CD4-positive, alpha-beta T cell treated with Interleukin-4 for 1 hour (primary cell): ENCODE measurements around the gene TMEM176B.
"Not testable (repeated sequence)": the region's sequence is repeated elsewhere in the genome, so short reads cannot be mapped to it uniquely, and the experiment has no call there.

Experiments used
- DNase-seq, 2 donors: peaks; one replicate each; pipeline ENCODE4 v3.0.0-alpha.2; 2020 to 2022

TMEM176B gene

DNA sequence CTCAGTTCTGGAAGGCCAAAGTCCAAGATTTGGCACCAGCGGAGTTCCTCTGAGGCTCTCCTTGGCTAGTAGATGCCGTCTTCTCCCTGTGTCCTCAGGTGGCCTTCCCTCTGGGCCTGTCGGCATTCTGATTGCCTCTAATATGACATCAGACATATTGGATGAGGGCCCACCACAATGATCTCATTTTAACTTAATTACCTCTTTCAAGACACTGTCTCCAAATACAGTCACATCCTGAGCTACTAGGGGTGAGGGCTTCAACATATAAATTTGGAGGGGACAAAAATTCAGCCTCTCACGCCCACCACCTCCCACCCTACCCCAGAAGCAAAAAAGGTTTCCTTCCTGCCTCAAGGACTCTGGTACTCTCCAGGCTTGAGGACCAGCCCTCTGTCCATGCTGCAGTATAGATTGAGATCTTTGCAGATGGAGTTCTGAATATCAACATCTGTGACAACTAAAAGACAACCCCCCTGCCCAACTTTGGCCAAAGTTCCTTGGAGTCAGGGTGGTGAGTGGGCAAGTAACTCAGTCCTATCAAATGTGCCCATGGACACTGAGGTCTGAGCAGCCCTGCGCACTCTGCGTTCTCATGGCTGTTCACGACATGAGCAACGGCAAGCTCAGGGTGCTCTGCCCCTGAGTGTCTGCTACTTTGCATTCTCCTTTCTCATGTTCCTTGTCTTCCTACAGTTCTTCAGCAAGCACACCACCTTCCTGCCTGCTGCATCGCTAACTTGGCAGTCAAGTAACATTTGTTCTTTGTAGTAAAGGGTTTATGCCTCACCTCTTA, 11.5 kb downstream of the TMEM176B start:
- no peak for DNase-seq

GRCh38 chr7:150787321-150788281, 12.6 kb downstream of the TMEM176B start:
- peak; percentile 25 to 64 for DNase-seq

DNA sequence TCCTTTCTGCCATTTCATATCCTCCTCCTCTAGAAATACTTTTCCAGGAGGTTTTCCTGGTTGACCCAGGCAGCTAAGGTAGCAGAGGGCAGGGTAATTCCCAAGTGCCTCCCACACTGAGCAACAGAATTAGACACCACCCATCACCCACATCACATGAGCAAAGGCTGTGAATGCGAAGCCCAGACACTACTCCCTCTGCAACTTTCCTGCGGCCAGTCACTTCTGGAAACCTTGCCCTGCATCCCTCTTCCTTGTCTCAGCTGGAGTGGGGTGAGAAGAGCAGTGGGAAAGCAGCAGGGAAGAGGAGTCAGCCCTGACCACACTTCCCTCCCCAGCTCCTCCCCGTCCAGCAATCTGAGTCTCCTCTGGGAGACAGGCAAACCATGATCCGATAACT, 15.2 kb downstream of the TMEM176B start:
- DNase-seq, result no peak

- DNase-seq, result peak in 1 of 2 donors; percentile 46
Observed at GRCh38 chr7:150784120-150784736, 15.9 kb downstream of the TMEM176B start.

GRCh38 chr7:150781961-150782360, 18.2 kb downstream of the TMEM176B start:
- DNase-seq, result no peak

- peak in 1 of 2 donors; percentile 15 for DNase-seq
Observed at GRCh38 chr7:150781103-150781502, 19.1 kb downstream of the TMEM176B start.

- DNase-seq, result no peak
Observed at GRCh38 chr7:150780292-150780691, 19.9 kb downstream of the TMEM176B start.

GRCh38 chr7:150778738-150779301, 21.3 kb downstream of the TMEM176B start:
- DNase-seq, result peak; percentile 65 to 69

- DNase-seq, result no peak
Observed at GRCh38 chr7:150778014-150778737, 22.0 kb downstream of the TMEM176B start.

DNA sequence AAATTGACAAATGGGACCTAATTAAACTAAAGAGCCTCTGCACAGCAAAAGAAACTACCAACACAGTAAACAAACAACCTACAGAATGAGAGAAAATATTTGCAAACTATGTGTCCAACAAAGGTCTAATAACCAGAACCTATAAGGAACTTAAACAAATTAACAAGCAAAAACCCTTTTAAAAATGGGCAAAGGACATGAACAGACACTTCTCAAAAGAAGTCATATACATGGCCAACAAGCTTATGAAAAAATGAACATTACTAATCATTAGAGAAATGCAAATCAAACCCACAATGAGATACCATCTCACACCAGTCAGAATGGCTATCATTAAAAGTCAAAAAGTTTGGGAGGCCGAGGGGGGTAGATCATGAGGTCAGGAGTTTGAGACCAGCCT, 26.0 kb downstream of the TMEM176B start:
- DNase-seq, result not testable (repeated sequence)

DNA sequence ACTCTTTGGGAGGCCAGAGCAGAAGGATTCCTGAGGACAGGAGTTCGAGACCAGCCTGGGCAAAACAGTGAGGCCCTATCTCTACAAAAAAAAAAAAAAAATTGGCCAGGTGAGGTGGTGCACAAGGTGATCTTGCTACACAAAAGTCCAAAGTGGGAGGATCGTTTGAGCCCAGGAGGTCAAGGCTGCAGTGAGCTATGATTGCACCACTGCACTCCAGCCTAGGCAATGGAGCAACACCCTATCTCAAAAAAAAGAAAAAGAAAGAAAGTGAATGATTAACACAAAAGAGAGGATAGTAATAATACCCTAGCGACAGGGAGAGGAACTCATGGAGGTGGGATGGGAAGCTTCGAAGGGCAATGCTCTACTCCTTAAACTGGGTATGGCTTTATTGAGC, 30.4 kb downstream of the TMEM176B start:
- DNase-seq, result no peak

DNA sequence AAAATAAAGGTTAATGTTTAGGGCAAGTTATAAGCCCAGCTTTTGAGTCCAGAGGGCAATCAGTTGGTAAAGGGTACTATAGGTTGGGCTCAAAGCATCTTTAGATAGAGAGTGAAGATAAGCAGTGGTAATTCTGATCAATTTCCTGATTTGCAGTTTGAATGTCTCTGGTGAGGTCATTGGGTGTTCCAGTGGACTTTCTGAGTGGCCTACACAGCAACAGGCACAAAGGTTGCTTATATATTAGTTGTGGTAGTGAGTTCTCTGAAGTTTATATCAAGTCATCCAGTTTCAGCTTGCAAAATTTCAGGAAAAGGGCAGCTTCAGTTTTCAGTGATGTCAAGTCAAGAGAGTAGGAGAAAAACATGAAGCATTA, 33.8 kb downstream of the TMEM176B start:
- no peak for DNase-seq

DNA sequence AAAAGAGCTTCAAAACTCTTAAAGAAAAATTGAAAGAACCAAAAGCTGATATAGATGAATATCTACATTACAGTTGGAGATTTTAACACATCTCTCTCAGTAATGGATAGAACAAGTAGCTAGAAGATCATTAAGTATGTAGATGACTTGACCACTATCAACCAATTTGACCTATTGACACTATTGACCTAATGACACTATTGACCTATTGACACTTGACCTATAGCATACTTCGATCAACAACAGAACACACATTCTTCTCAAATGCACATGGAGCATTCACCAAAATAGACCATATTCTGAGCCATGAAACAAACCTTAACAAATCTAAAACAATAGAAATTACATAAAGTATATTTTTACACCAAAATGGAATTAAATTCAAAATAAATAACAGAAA, 40.7 kb downstream of the TMEM176B start:
- no peak for DNase-seq

DNA sequence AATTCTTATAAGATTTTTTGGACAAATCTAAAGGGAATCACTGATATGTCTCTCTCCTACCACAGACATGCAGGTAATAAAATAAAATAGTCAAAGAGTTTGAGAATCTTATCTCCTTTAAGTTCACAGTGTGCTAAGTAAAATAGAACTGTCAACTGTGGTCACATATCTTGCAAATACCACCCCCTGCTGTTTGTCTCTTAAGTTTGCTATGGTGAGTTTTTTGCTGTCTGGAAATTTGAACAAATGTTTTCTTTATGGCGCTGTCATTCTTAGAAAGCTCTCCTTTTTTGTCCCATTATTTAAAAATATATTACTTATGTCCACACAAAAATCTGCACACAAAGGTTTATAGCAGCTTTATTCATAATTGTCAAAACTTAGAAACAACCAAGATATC, 43.3 kb downstream of the TMEM176B start:
- peak in 1 of 2 donors; percentile 81 for DNase-seq

GRCh38 chr7:150756166-150756565, 44.0 kb downstream of the TMEM176B start:
- no peak for DNase-seq

DNA sequence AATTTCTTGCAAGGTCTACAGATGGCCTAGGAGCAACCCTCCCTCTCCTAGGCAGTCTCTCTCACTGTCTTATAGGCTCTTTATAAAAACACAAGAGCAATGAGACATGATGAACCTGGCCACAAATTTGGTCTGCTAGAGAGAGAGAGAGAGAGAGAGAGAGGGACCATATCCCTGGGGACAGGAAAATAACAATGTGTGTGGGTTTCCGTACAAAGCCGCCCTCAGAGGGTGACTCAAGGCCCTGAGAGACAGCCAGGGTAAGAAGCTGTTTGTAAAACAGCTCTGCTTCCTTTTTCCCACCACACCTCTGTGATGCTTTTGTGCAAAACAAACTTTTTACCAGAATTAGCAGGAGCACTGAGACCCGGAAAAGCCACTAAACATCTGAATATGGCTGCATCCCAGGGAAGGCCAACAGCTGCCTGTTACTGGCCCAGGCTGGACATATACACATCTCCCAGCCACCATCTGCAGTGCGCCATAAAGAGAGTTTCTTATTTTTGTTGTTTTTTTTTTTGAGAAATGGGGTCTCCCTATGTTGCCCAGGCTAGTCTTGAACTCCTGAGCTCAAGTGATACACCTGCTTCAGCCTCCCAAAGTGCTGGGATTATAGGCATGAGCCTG, 44.6 kb downstream of the TMEM176B start:
- DNase-seq, result peak; percentile 81 to 86

GRCh38 chr7:150754951-150755350, 45.2 kb downstream of the TMEM176B start:
- DNase-seq, result no peak

GRCh38 chr7:150753826-150754603, 46.1 kb downstream of the TMEM176B start:
- peak in 1 of 2 donors; percentile 59 for DNase-seq

DNA sequence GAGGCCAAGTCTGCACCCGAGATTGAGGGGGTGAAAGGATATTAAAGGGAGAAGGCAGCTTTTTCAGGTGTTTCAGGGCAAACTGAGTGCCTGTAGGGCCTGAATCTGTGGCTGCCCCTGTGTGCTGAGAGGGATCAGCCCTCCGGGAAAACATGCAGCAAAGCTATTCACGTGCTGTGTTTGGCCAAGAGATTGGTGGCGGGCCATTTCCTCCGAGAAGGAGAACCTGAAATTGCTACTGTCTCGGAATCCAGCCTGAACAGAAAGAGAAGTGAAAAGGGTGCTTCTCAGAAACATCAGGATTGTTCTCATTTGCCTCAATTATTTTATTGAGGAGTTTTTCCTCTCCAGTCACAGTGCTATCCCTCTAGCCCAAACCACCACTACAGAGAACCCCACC, 46.9 kb downstream of the TMEM176B start:
- no peak for DNase-seq

DNA sequence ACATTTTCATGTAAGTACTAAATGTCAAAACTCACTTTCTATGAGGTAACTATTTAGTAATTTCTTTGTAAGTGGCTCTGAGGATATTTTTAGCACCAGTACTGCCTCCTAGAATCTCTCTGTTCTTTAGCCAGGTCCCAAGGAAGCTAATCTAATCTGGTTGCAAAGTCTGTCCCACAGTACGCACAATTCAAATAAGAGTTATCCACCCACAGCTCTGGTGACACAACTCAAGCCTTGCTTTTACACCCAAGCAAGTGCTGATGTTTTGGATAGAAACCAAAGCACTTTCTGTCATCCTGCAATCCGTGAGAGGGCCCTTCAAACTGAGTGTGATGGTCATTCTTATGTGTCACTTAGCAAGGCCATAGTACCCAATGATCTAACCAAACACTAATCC, 48.5 kb downstream of the TMEM176B start:
- DNase-seq, result no peak

DNA sequence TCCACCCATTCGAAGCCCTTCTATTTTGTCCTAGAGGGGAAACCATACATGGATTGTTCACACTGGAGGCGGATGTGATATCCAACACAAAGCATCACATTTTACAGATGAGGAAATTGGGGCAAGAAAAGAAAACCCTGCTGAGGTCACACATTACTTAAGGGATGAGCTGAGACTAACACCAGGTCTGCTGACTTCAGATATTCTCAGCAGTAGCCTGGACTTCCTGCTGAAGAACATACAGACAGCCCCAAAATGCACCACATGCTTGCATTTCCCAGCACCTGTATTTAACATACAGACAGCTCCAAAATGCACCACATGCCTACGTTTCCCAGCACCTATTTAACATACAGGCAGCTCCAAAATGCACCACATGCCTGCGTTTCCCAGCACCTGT, 51.8 kb downstream of the TMEM176B start:
- DNase-seq, result no peak
